ENCODE data around the gene OSGEPL1.
"Not testable (repeated sequence)": the region's sequence is repeated elsewhere in the genome, so short reads cannot be mapped to it uniquely, and the experiment has no call there.

OSGEPL1 gene

GRCh38 chr2:189762551-189763298, at the start of gene OSGEPL1:
OSGEPL1 (minus strand) TSS chr2:189762792; CDS start chr2:189761640, 1,152 bp downstream.
- DNase-seq: peak; percentile 94

- DNase-seq: no peak
These were observed 40.8 kb upstream of the OSGEPL1 start for GRCh38 chr2:189803431-189803830.

DNA sequence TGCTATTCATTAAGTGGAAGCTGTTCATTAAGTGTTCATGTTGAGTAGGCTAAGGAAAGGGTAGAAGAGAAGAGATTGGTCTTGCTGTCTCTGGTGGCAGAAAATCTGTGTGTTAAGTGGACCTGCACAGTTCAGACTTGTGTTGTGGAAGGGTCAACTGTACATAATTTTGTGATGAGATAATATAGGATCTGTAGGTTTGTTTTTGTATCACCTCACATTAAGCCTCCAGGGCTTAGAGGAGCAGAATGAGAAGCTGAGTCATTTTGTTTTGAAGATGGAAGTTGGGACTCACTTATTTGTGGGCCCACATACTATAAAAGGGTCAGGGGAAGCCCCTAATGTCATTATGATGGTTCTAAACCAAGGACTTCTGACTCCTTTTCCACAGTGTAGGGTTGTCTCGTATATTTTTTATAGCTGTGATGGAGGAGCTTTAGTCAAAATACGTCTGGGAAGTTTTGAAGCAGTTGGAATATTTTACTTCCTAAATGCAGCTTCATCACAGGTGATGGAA, 39.9 kb upstream of the OSGEPL1 start:
- no peak for DNase-seq

DNA sequence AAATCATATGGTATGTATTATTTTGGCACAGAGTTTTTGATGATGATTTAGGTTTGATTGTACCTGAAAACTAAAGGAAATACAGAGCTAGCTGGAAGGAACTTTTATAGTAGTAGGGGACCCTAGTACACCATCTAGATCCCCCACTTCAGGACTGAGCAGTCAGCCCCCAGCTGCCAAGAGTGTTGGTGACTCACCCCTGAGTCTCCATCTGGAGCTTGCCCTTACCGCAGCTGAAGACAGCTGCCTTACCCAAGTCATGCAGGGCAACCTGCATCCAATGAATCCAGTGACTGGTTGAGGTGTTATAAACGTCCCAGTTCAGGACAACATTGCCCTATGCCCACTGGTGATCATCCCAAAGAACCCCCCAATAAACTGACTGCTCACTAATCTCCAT, 36.9 kb upstream of the OSGEPL1 start:
- no peak for DNase-seq

DNA sequence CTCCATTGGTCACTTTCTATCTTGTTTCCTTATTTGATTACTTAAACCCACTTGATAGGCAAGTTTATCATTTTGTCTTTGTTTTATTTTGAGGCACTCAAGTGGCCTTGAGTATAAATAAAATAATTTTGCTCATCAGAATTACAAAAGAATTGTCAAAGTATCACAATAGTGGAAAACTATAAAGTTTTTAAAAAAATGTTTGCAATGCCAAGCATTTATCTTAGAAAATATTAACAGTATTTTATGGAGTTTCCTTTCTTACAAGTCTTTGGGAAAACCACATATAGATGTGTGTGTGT, 36.4 kb upstream of the OSGEPL1 start:
- DNase-seq: no peak

- no peak for DNase-seq
These were observed 35.9 kb upstream of the OSGEPL1 start for GRCh38 chr2:189798312-189799029.

DNA sequence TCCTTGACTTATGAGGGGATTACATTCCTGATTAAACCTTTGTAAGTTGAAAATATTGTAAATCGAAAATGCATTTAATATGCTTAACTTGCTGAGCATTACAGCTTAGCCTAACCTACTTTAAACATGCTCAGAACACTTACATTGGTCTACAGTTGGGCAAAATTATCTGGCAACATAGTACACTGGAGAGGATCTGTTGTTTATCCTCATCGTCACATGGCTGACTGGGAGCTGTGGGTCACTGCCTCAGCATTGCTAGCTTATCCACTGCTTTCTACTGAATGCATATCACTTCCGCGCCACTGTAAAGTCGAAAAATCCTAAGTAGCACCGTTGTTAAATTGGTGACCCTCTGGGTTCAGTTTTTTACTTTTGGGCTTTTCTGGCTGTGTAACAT, 35.3 kb upstream of the OSGEPL1 start:
- no peak for DNase-seq

GRCh38 chr2:189794310-189794709, 31.7 kb upstream of the OSGEPL1 start:
- no peak for DNase-seq

DNA sequence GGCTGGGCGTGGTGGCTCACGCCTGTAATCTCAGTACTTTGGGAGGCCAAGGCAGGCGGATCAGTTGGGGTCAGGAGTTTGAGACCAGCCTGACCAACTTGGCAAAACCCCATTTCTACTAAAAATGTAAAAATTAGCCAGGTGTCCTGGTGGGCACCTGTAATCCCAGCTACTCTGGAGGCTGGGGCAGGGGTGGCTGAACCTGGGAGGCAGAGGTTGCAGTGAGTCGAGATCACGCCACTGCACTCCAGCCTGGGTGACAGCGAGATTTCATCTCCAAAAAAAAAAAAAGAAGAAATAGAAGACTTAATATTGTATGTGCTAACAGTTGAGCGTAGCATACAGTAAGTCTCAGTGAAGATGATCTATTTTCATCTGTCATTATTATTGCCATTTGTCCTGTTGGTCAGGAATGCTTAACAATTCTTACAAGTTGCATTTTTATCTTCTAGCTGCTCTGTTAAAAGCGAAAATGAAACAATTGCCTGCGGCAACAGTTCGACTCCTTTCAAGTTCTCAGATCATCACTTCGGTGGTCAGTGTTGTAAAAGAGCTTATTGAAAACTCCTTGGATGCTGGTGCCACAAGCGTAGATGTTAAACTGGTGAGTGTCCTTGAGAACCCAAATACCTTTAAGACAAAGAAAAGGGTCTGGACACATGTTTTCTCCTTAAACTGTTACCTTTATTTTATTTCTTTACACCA, 28.9 kb upstream of the OSGEPL1 start:
- no peak for DNase-seq

DNA sequence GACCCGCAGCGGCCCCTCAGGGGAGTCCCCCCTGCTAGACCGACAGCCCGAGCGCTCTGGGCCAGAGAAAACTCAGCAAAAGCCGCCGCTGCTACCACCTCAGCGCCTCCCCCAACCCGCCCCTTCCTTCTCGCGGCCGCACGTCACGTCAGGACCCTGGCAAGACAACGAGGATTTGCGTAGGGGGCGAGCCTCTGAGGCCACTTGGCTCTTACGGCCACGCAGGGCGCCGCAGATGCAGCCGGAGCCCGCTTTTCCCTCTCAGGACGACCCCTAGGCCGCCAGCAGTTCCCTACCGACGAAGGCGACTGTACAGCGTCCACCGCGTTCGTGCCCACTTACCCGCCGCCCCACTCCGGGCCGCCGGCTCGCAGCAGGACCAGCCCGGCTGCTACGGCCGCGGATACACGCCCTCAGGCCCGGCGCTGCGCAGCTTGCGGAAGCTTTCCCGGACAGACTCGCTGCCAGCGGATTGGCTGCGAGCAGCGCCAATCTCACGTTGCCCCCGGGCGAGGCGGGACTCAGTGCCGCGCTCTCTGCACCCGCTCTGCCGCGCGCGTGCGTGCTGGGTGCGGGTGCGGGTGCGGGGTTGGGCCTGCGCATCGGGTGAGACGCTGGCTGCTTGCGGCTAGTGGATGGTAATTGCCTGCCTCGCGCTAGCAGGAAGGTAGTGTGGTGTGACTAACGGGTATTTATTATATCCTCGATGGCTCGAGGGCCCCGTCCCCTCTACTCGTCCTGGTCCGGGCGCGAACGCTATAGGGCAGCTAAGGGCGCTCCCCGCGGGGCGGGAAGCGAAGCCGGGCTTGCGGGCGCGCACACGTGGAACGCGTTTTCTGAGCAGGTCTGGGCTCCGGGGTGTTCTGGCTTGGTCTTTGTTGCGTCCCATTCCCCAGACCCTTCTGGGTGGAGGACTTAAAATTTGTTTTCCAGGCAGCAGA, 21.6 kb upstream of the OSGEPL1 start, which contains the start of the genes ORMDL1 and PMS1:
TSS of gene ORMDL1 (minus strand) at position 413 of the 941 bp plus-strand sequence. CDS start 1,744 bp downstream, outside the sequence.
TSS of gene PMS1 (plus strand) at position 524 of the 941 bp plus-strand sequence. CDS start 7,360 bp downstream, outside the sequence.
- DNase-seq: peak; percentile 91

DNA sequence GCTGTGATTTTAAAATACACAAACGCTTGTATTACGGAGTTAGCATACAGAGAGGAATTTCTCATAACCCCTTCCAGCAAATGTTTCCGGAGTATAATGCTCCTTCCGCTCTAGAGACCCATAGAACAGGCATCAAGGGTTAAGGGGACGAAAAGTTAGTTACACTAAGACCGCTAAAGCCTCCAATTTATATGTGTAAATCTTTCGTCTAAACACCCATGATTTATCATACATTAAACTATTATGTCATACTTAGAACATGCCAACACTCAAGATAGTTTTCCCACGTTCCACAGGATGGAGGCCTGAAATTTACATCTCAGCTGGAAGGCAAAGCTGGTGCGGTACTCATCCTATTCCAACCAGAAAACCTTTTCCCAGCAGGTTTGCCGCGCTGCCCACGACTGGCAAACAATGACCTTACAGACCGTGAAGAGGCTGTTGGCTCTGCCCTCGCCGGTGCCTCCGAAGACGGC, 20.9 kb upstream of the OSGEPL1 start:
- no peak for DNase-seq

GRCh38 chr2:189782221-189782671, 19.7 kb upstream of the OSGEPL1 start:
- no peak for DNase-seq

DNA sequence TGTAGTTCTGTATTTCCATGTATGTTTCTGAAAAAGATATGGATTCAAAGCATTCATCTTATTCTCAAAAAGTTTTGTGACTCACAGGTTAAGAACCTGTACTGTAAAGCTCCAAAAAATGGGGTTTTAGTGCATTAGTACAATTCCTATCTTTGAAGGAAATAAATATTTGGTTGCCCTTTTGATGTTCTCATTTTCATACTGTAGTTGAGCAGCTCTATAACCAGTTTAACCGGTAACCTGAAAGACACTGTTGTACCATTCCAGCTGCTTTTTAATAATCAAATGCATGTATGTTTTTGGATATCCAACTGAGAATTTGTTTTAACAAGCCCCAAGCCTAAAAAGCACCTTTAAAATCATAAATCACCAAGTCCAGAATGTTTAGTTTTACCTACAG, 9.6 kb upstream of the OSGEPL1 start:
- no peak for DNase-seq

DNA sequence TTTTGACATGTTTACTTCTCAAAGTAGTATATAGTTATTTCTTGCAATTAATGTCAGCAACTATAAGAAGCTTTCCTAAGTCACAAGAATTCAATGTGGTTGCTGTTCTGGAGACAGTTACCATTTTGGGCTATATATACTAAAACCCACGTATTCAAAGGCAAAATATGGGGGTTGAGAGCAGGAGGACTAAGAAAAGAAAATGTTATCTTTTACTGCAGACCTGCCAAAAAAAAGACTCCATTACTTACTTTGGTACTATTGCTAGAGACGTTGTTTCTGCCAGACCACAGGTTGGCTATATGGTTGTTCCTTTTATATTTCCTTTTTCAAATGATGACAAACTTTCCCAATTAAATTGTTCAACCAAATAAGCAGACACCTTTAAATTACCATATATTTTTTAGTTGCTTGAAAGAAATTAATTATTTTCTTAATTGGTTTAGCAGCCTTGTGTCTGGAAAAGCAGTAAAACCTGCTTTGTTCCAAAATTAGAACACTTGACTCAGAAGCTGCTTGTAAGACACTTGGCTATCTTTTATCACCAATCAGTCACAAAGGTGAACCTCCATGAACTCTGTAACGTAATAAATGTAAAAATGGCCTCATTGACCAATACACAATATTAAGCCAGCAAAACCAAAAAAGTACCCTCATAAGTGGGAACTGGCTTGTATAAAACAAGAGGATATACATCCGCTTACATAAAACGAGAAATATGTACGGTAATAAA, 8.2 kb upstream of the OSGEPL1 start:
- no peak for DNase-seq

- DNase-seq: no peak
These were observed 1.5 kb upstream of the OSGEPL1 start for GRCh38 chr2:189763908-189764661.

DNA sequence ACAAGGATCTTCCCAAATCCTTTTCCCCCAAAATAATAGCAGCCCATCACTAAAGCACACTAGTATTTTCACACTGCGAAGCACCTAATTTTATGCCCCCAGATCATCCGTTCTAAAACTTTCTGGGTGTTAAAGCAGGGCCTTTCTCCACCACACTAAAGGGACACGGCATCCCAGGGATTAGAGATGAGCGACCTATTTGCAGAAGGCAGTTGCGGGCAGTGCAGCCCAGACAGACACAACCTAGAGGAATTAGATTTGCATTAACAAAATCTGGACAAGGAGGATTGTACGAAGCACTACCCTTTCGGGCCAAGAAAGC, 402 bp downstream of the OSGEPL1 start:
- DNase-seq: no peak

- DNase-seq: not testable (repeated sequence)
These were observed 2.4 kb downstream of the OSGEPL1 start for GRCh38 chr2:189760154-189760553.

DNA sequence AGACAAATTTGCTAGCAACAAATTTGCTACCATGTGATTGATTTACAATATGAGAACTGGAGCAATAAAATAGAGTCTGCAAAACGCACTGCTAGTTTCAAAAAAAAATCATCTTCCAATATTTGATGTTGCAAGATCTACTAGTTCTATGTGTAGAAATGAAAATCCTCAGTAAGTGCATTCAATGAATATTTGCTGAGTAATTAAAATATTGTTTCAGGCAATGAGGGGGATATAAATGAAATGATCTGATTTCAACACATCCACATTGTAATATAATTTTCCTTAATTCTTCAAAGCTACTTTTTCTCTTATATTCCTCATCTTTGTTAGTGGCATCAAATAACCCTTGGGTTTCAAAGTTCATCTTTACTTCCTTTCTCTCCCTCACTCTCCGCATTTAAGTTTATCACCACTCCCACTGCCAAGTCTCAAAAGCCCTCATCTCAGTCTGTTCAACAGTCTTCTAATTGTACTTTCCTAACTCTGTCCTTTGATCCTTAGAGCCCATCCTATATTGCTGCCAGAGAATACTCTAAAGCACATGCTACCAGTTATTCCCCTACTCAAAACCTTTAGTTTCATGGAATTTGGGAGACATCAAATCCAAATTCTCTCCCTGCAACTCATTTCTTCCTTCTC, 6.2 kb downstream of the OSGEPL1 start:
- no peak for DNase-seq

GRCh38 chr2:189751080-189751658, 11.4 kb downstream of the OSGEPL1 start:
- DNase-seq: peak; percentile 34

GRCh38 chr2:189729430-189729829, 33.2 kb downstream of the OSGEPL1 start:
- no peak for DNase-seq
